HG03457 (cell line): ENCODE measurements around the gene STK24.

Experiments used
- ATAC-seq: cut with Tn5 transposase; IDR thresholded peaks from one replicate; pipeline ENCODE4 v1.9.1; 2021; ENCODE audit warnings: moderate number of reproducible peaks; ENCODE audit not compliant: unreplicated experiment

STK24 gene

DNA sequence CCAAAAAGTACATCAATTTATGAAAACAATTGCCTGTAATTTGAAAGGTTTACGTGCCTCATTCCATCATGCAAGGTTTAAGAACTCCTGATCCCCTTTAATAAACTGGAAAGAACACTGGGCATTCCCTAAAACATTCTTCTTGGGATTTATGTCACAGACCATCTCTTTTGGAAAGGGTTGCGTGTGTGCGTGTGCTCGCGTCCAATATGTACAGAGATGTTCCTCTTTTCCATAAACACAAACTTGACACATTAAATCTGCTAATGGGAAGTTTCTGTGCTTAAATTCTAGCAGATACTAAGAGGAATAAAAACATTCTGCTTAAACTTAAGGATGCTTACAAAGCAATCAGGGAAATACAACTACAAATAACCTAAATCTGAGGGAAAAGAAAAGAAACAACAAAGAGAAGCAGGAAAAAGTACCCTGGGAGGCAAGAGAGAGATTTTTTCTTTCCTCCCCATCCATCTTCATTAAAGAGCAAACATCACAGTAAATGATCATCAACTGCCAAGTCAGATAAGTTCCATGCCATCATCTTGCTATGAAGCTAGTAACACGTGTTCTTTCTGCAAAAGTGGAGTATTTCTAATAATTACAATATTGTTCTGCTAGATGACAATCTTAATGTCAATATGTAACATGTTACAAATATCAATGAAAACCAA, 83.7 kb downstream of the STK24 start:
- no peak for ATAC-seq

DNA sequence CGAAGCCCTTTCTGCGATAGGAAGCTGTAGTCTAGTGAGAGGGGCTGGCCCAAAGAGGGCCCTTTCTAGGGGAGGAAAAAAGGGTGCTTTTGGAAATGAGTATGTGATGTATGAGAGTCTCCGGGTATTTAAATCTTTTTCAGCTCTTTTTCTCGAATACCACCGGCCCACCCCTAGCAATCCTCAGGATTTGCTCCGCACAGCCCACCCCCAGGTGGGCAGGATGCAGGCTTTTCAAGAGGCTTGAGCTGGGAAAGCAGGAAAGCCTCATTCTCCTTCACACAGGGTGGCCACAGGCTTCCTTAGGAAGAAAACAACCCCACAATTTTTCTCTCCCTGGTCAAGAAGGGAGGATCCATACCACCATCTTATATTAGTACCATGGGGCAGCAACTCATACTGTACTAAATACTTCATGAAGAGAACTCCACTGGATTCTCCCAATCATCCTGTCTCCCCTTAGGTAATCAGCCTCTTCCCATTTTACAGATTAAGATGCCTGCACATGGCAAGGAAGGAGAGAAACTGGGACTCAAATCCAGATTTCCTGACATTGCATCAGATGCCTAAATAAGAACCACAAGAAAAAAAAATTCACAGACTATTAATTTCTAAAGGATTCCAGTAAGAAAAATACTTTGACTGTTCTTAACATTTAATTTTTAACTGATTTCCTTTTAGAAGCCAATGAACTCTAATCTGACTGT, 84.4 kb downstream of the STK24 start:
- ATAC-seq: no peak

DNA sequence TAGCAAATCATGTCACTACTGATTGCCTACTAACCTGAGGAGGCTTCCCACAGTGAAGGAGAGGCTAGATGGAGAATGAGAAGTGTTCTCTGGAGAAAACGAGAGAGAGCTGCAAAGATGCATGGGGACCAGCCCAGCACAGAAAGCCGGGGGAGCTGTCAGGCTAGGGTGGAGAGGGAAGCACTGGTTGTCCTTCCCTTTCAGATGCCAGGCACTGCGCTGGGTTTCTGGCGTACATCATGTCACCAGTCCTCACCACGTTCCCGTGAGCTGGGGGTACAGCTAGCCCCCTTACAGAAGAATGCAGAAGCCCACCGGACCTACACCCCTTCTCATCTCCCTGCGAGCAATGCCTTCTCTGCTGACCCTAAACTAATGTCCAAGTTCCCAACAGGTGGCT, 86.0 kb downstream of the STK24 start:
- ATAC-seq: no peak

DNA sequence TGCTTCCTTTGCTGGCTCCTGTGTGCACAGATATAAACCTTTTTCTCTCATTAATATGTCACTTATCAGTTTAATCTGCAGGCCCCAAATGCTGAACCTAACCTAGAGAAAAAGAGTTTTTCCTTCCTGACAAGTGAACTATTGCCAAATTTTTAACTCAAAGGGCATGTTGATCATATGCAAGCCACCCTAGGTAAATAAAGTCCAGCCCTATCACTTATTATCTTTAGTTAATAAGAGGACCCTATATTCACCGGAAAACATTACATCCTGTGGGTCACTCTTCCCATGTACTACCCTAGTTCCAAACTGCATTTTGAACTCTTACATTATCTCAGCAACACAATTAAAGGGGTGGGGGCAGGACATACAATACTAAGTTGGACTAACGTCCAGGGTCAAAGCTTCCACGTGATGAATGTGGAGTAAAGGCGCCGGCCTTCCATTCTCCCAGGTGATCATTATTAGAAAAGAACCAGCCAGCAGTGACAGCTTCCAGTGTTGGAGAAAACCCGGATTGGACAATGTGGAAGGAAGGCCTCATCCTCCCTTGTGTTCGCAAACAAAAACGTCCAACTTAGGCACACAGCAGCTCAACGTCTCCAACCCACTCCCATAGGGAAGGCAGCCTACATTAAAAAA, 86.6 kb downstream of the STK24 start:
- ATAC-seq: no peak

DNA sequence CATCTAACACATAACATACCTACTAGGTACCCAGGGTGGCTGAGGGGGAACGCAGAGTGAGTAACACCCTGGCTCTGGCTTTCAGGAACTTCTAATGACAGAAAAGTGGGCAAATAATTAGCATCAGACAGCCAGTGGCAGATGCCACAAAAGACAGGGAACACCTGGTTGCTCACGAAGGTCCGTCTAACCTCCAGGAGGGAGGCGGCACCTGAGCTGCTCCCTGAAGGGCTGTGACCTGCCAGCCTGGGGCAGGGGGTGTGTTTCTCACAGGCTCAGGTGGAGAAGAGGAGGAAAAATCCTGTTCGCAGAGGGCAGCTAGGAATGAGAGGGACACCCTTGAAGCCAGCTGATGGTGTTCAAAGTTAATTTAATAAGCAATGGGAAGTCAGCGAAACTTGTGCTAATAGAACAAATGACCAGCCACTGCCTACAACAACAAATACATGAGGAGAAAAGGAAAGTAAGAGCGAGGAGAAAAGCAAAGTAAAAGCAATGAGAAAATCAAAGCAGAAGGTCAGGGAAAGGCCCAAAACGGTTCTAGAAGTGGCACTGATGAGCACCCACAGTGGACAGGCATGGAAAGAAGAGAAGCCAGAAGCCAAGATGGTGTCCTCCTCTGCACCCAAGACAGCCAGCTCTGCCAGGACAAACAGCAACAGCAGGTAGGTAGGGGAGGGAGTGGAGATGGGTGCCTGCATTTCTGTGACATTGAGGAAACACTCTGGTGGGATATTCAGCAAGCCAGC, 87.3 kb downstream of the STK24 start:
- ATAC-seq: no peak

DNA sequence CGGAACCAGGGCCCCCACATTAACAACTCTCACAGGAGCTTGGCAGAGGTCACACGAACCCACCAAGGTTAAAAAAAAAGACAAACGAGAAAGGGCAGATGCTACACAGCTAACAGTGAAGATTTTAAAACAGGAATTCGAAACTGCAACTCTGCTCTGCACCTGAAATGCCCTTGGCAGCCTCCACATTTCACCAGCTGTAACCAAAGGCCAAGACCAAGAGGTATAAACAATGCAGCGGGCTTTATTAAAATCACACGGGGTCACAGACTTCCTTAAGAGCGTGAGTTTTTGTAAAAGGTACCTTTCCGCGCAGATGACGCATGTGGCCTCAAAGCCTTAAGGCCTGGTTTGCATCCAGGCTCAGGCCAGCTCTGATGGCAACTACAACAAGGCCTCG, 88.2 kb downstream of the STK24 start:
- ATAC-seq: peak; percentile 47

DNA sequence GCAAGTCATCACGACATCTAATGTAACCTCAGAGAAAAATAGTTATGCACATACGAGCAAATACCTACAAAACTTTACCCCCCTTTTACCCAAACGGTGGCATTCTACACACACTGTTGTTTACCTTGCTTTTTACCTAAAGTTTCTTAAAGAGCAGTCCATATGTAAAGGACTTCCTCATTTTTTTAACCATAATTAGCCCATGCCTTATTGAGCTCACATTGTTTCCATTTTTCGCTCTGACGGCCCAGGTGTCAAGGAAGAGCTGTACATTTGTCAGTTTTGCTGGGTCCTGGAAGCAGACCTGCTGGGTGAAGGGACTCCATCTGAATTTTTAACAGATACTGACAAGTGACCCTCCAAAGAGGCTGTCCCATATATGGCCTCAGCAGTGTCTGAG, 89.4 kb downstream of the STK24 start:
- no peak for ATAC-seq

DNA sequence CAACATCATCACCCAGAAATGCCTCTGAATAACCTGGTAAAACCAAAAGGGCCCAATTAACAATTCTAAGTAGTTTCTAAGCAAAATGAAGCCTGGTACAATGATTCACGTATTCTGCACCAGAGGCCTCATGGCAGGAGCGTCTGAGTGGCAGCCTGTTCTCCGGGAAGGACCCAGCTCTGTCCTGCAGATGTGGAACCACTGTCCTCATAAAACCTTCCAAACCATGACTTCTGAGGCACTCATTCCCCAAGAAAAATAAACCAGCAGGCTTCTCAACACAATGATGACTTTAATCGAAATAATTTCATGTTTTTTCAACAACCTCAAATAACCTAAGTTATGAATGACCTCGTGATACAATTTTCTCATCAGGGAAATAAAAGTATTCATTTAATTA, 89.9 kb downstream of the STK24 start:
- no peak for ATAC-seq

DNA sequence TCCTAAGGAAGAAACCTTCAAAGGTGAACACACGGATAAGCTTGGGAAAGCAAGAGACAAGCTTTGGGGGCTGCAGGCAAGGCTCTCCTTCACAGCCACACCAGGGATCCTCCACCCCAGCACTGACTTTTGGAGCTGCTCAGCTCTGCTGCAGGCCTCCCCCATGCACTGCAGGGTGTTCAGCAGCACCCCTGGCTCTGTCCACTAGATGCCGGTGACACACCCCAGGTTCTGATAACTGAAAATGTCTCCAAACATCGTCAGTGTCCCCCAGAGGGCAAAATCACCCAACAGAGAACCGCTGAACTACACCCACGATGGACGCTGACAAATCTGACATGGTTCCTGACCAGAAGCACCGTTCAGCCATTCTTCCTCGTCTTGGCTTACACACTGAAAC, 90.5 kb downstream of the STK24 start:
- no peak for ATAC-seq

DNA sequence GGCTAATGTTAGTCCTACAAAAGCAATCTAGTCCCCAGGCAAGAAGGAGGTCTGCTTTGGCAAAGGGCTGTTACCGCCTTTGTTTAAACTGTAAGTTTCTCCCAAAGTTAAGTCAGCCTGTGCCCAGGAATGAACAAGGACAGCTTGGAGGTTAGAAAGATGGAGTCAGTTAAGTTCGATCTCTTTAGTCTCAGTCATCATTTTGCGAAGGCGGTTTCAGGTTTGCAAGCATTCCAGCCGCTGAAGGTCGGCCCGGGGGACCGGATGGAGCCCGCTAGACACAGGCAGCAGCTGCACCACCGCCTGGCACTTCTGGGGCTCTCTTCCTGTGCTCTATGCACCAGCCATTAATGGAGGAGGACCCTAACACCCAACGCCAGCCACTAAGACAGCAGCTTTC, 91.3 kb downstream of the STK24 start:
- no peak for ATAC-seq

DNA sequence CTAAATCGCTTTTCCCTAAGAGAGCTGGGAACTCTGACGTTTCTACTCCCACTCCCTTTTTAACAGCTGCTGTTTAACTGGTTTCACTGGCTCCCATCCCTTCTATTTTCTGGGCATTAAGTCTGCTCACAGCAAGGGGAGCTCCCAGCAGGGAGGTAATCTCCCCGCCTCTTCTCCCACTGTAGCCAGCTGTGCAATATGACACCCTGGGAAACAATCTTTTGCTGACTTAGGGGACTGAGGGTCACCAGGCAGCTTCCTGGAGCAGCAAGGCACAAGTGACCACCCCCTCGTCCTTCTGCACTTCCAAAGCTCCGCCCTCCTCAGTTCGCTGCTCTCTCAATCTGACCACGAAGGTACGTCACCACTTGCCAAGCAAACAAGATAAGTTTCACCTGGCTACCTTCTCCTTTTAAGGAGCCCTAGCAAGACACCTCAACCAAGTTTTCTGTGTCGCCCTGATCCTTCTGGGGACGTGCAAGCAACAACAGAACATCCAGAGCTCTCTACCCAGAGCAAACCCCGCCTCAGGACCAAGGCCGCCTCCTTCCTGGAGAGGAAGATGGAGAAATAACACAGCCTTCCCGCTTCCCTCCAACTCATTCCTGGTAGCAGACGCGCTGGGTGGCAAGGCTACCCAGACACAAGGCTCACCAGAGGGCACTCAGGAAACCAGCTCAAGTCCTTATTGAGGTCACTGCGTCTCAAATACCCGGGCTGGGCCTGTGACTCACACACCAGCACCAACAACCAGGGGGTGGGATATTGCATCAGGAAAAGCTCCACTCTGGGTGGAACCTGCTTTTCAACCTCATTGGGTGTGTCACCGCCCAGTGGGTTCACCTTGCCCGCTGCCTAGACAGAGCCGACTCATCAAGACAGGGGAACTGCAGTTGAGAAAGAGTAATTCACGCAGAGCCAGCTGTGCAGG, 92.4 kb downstream of the STK24 start:
- ATAC-seq: peak; percentile 32

DNA sequence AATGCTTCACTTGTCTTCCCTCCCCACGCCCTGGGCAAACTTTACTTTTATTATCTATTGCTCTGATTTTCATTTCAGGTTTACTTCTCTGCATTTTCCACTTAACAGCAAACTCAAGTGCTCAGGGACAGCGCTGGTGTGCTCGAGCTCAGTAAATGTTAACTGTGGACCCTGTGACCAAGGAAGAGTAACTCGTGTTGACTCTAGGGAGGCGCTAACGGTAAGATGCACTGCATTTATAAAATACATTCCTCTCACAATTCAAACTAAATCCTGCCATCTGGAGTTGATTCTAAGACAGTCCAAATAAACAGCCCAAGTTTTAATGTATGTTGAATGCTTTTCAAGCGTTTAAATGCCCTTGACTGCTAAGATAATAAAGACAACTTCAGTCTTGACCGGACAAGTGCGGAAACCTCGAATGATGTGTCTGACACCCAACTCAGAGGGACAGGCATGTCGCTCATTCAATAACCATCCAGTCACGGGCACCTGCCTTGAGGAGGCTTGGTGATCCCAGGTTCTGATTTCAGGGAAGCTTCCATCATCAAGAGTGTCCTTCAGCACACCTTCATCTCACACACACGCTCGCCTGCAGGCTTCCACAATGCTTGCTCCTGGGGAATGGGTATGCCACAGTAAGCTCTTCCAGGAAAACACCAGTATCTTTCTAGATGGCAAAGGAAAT, 93.2 kb downstream of the STK24 start:
- no peak for ATAC-seq

DNA sequence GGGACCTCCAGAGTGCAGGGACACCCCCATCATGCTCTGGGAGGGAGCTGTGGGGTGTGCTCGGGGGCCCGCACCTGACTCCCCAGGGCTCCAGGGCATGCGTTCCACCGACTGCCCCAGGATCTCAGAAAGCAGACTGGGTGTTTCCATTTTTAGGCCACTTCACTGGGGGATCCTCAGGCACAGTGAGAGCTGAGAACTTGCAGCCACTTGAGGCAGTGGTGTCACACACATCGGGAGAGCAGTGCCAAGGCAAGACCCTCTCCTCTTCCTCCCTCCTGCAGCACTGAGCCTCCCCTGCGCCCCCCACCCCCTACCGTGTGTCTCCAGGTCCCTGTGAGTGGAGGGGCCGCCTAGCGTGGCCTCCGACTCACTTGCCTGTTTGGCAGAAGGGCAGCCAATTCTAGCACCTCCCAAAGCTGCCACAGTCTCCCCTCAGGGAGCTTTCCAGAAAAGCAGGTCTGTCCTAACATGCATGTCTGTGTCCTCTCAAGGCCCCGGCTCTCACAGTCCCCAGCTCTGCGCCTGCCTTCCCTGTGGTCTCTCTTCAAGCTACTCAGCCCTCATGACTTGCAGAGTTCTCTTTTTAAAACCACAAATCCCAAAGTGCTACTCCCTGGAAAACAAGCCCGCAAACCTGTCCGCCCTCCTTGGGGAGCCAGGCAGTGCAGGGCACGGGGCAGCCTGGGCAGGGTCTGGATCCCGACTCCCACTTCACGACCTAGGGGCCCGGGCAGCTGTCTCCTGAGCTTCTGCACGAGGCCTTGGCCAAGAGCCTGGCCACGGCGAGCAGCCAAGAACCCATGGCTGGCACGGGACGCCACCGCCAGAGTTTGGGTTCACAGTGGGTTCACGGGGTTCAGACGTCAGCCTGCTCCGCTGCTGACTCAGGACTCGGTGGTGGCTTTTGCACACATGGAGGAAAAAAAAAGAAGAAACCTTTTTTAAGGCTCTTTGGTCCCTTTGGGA, 94.1 kb downstream of the STK24 start:
- no peak for ATAC-seq

DNA sequence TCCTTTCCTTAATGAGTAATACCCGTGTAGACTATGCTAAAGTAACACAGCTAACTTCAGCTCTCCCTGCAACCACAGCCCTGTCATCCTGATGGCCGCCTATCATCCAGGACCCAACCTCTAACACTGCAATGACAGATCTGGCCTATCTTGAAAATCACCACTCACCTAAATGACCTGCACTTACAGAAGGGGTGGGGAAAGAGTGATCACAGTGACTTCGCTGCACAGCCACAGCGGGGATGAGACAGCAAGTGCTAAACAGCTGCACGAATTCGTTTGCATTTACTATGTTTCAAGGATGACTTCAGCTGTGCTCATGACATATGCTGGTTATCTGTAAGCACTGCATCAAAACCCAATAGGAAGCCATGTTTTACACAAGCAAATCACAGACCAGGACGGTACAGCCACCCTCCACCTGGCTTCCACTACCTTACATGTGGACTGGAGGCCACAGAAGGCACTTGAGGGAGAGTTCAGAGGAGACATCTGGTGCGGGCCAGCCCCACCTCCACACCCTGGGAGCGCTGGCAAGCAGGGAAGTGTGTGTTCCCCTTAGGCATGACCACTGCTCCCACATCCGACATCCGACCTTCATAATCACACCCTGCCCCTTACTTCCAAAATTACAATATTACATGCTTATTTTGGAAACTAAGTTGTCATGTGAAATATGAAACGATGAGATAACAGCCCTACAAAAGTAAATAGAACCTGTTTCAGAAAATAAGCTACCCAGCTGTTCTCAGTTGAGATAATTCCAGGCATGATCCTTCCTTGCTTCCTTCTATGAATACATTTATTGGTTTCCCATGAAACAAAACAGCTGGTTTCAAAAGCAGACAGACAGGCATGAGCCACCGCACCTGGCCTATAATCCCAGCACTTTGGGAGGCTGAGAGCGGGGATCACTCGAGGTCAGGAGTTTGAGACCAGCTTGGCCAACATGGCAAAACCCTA, 95.7 kb downstream of the STK24 start:
- no peak for ATAC-seq

DNA sequence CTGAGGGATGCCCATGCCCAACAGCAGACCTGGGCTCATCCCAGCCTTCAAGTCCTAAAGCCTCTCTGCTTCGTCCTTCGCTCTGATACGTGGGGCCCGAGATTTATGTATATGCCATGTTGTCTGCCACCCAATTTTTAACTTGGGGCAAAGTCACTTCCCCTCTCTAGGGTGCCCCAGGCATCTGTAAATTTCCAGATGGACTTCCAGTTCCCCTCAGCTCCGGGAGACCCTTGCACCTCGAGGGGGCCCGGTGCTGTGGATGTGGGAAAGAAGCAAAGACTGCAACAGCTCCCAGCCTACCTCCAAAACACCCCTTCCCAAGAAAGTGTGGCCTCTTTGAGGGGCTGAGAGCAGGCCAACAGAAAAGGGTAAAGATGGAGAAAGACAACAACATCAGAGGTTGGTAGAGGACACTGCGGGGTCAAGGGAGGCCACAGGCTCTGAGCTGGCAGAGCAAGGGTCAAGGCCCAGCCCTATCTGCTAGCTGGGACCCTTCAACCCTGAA, 97.4 kb downstream of the STK24 start:
- no peak for ATAC-seq

DNA sequence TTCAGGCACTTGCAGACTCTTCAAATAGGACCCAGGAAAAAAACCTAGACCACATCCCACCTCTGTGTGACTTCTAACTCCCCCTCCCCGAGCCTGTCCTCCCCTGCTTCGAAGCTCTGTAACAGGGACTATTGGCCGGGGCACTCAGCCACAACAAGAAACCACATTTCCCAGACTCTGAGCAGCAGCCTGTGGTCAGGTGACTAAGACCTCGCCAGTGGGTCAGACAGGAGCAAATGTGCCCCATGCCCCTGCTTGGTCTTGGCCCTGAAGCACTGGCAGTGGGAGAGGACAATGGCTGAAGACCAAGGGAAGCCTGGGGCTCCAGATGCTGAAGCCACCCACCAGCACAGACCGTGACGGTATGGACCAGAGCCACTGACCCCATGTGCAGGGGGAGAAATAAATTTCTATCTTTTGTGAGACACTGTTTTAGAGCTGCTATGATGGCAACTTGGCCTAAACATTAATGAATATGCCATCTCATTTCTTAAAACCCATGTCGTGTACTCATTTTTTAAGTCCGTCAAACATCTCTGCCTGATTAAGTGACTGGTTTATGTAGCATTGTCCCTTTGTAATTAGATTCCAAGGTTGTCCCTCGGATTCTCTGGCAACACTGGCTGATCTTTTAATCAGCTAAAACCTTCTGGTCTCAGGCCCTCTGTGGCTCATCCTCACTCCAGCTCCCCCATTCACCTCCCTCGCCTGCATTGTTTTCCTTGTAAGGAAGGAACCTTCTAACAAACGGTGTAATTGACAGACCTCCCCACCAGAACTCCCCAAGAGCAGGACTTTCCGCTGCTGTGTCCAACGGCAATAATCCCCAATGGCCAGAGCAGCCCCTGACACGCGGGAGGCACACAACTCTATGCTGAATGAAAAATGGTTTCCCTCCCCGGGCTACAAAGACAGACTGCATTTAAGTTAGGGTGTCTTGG, 98.4 kb downstream of the STK24 start:
- ATAC-seq: peak; percentile 35
